GM23338 (cell line): ENCODE data around the gene SPOCK2. TPM values are rescaled to one million over a fixed set of nuclear protein-coding genes. Genes with fewer than 3 reads are reported as not detected.

Experiments used
- ATAC-seq: fragments of 200-7000 bp; cut with Tn5 transposase; 3 replicates; pipeline ENCODE4 v1.9.1; 2020
- DNase-seq: peaks from one replicate; pipeline ENCODE4 v3.0.0-alpha.2; 2015; ENCODE audit warnings: low spot score
- H2AFZ ChIP-seq: fragments of 200-600 bp; sonication (generic); 2 replicates; pipeline ENCODE4 v1.8.0; 2016; ENCODE audit warnings: antibody characterized with exemption, mild to moderate bottlenecking, moderate library complexity
- H3F3A ChIP-seq: fragments of 200-600 bp; sonication (generic); replicated peaks from 2 replicates; pipeline ENCODE4 v1.8.0; 2017; ENCODE audit warnings: antibody characterized with exemption, mixed run types, low read depth
- H3K27ac ChIP-seq: fragments of 200-600 bp; sonication (generic); 2 replicates; pipeline ENCODE4 v1.6.1; 2016; ENCODE audit warnings: low read depth
- H3K27me3 ChIP-seq: fragments of 200-600 bp; sonication (generic); 2 replicates; pipeline ENCODE4 v1.8.0; 2016; ENCODE audit warnings: mild to moderate bottlenecking, mixed run types, moderate library complexity; ENCODE audit not compliant: insufficient read depth
- H3K36me3 ChIP-seq: fragments of 200-600 bp; sonication (generic); 2 replicates; pipeline ENCODE4 v1.8.0; 2016; ENCODE audit warnings: mild to moderate bottlenecking; ENCODE audit not compliant: insufficient read depth
- H3K4me1 ChIP-seq: fragments of 200-600 bp; sonication (generic); 2 replicates; pipeline ENCODE4 v1.8.0; 2016; ENCODE audit warnings: mild to moderate bottlenecking, moderate library complexity; ENCODE audit not compliant: insufficient read depth
- H3K4me2 ChIP-seq: fragments of 200-600 bp; sonication (generic); 2 replicates; pipeline ENCODE4 v1.7.1; 2017; ENCODE audit warnings: mixed run types
- H3K4me3 ChIP-seq: fragments of 200-600 bp; sonication (generic); 2 replicates; pipeline ENCODE4 v1.6.1; 2016; ENCODE audit warnings: mixed run types
- H3K79me2 ChIP-seq: fragments of 200-600 bp; sonication (generic); replicated peaks from 2 replicates; pipeline ENCODE4 v1.8.0; 2017; ENCODE audit warnings: mild to moderate bottlenecking; ENCODE audit not compliant: insufficient read depth
- H3K9me2 ChIP-seq: fragments of 200-600 bp; sonication (generic); 2 replicates; pipeline ENCODE4 v1.8.0; 2017; ENCODE audit not compliant: insufficient read depth
- H4K20me1 ChIP-seq: fragments of 200-600 bp; sonication (generic); replicated peaks from 2 replicates; pipeline ENCODE4 v1.8.0; 2017; ENCODE audit warnings: mild to moderate bottlenecking; ENCODE audit not compliant: insufficient read depth
- H3K27ac Mint-ChIP-seq: 2 replicates; pipeline ENCODE4 v1.8.0; 2020; ENCODE audit warnings: inconsistent platforms, mild to moderate bottlenecking, moderate library complexity, mixed read lengths
- H3K27me3 Mint-ChIP-seq: 3 replicates; pipeline ENCODE4 v1.8.0; 2022; ENCODE audit warnings: low read depth, mild to moderate bottlenecking, moderate library complexity, mixed read lengths, inconsistent platforms; ENCODE audit not compliant: insufficient read depth, poor library complexity
- H3K36me3 Mint-ChIP-seq: 3 replicates; pipeline ENCODE4 v1.8.0; 2021; ENCODE audit warnings: low read depth, mild to moderate bottlenecking, inconsistent platforms, moderate library complexity, mixed read lengths
- H3K4me1 Mint-ChIP-seq: 3 replicates; pipeline ENCODE4 v1.8.0; 2020; ENCODE audit warnings: mild to moderate bottlenecking, inconsistent platforms, mixed read lengths
- H3K4me3 Mint-ChIP-seq: 3 replicates; pipeline ENCODE4 v1.8.0; 2021; ENCODE audit warnings: moderate library complexity, mild to moderate bottlenecking, inconsistent platforms, mixed read lengths
- H3K9me3 Mint-ChIP-seq: 3 replicates; pipeline ENCODE4 v1.8.0; 2020; ENCODE audit warnings: moderate library complexity, mild to moderate bottlenecking, inconsistent platforms, mixed read lengths
- CREB1 ChIP-seq: fragments of 250-450 bp; sonication (Bioruptor Pico); IDR thresholded peaks from 2 replicates; pipeline ENCODE4 v1.5.0; 2020; ENCODE audit warnings: low read depth, mild to moderate bottlenecking, moderate library complexity
- CTCF ChIP-seq, 2 experiments: fragments of 200-600 bp in 1 of 2; sonication (generic) in 1 of 2; conservative IDR thresholded peaks; 2 replicates each; pipeline versions ENCODE4 v1.5.1 to v1.6.1; 2016 to 2017; ENCODE audit warnings: antibody characterized with exemption in 2 of 2, low read depth in 2 of 2, mild to moderate bottlenecking in 2 of 2, moderate library complexity in 1 of 2
- ETS1 ChIP-seq: IDR thresholded peaks from 2 replicates; pipeline ENCODE4 v1.6.1; 2016; ENCODE audit warnings: antibody characterized with exemption
- EZH2 ChIP-seq: fragments of 200-600 bp; sonication (generic); IDR thresholded peaks from one replicate; pipeline ENCODE4 v1.8.0; 2017; ENCODE audit warnings: antibody characterized with exemption, mild to moderate bottlenecking, low read depth; ENCODE audit not compliant: unreplicated experiment
- EZH2phosphoT487 ChIP-seq: fragments of 200-600 bp; sonication (generic); IDR thresholded peaks from one replicate; pipeline ENCODE4 v1.8.1; 2018; ENCODE audit warnings: antibody characterized with exemption; ENCODE audit not compliant: unreplicated experiment
- JUNB ChIP-seq: IDR thresholded peaks from one replicate; pipeline ENCODE4 v1.6.1; 2016; ENCODE audit warnings: antibody characterized with exemption; ENCODE audit not compliant: unreplicated experiment
- NANOG ChIP-seq: IDR thresholded peaks from 2 replicates; pipeline ENCODE4 v1.6.1; 2016; ENCODE audit warnings: antibody characterized with exemption, borderline replicate concordance
- POLR2AphosphoS5 ChIP-seq: IDR thresholded peaks from 2 replicates; pipeline ENCODE4 v1.6.1; 2016; ENCODE audit warnings: antibody characterized with exemption, low read depth
- REST ChIP-seq: IDR thresholded peaks from one replicate; pipeline ENCODE4 v1.6.1; 2018; ENCODE audit warnings: antibody characterized with exemption; ENCODE audit not compliant: unreplicated experiment
- STAT1 ChIP-seq: IDR thresholded peaks from one replicate; pipeline ENCODE4 v1.6.1; 2016; ENCODE audit warnings: antibody characterized with exemption; ENCODE audit not compliant: unreplicated experiment
- ZNF114 ChIP-seq: fragments of 250-450 bp; sonication (Bioruptor Pico); IDR thresholded peaks from 2 replicates; pipeline ENCODE4 v1.5.0; 2020; ENCODE audit warnings: mild to moderate bottlenecking, moderate library complexity
- ZNF331 ChIP-seq: fragments of 250-450 bp; sonication (Bioruptor Pico); IDR thresholded peaks from 2 replicates; pipeline ENCODE4 v1.5.0; 2020; ENCODE audit warnings: low read depth, mild to moderate bottlenecking, moderate library complexity
- ZNF462 ChIP-seq: fragments of 250-450 bp; sonication (Bioruptor Pico); IDR thresholded peaks from 2 replicates; pipeline ENCODE4 v1.5.0; 2020; ENCODE audit warnings: mild to moderate bottlenecking, moderate library complexity
- polyA plus RNA-seq: library from polyadenylated mRNA; unstranded; fragments of >200 nt; fragmentation: Nextera tagmentation; extraction: Ambion mirVana; gene quantifications from 2 replicates; pipeline ENCODE4 v1.2.1, GENCODE V29; 2016
- total RNA-seq: library from RNA; depleted of rRNA; stranded (reverse); fragments of >200 nt; shearing (Covaris generic); gene quantifications from 2 replicates; pipeline ENCODE4 v1.2.3, GENCODE V29; 2014

SPOCK2 gene
- total and polyA plus RNA-seq, 2 experiments from 2014 or later: 1.3 to 3.6 TPM

- ATAC-seq: no peak
- no peaks in the 10 kb centered on the region for H4K20me1 ChIP-seq
Observed at GRCh38 chr10:72106896-72107295, 18.5 kb upstream of the SPOCK2 start.

More at GRCh38 chr10:72106896-72107295, 18.5 kb upstream of the SPOCK2 start:
- Histone ChIP-seq H3K27ac (no peak overlapping the region), H3K79me2 (no peaks in the 10 kb centered on the region), H3K4me2 (no peak overlapping the region), H3K4me1 (no peaks in the 10 kb centered on the region), H2AFZ (no peak overlapping the region), H3K9me2 (no peaks in the 10 kb centered on the region), H3F3A (no peaks in the 10 kb centered on the region), H3K27me3 (no peaks in the 10 kb centered on the region), H3K4me3 (no peak overlapping the region), H3K36me3 (no peaks in the 10 kb centered on the region)
- no peak overlapping the region for H3K4me3 Mint-ChIP-seq
- H3K27ac Mint-ChIP-seq: no peak overlapping the region
- 0 out of 3 replicates have a peak, but pooled peaks cover 7% of the 10 kb centered on the region for H3K36me3 Mint-ChIP-seq
- TF ChIP-seq NANOG: no peak
- TF ChIP-seq CREB1: no peak
- TF ChIP-seq POLR2AphosphoS5: no peak
- no peak for TF ChIP-seq EZH2
- no peak for TF ChIP-seq EZH2phosphoT487
- no peak for TF ChIP-seq JUNB
- TF ChIP-seq CTCF (conservative IDR thresholded peaks at IDR 0.05; ENCODE audit: low read depth in 2 of 2): no peak
- TF ChIP-seq REST: no peak
- no peak for TF ChIP-seq ZNF331 (CRISPR knock-in tag)
- no peak for TF ChIP-seq ZNF462 (CRISPR knock-in tag)
- no peak for TF ChIP-seq ZNF114 (CRISPR knock-in tag)
- TF ChIP-seq ETS1: no peak
- no peak for TF ChIP-seq STAT1
- peaks cover 2% of the 10 kb centered on the region; the same call in 1 of the 3 replicates for H3K4me1 Mint-ChIP-seq
- DNase-seq: no peak
- no peaks in the 10 kb centered on the region for H3K27me3 Mint-ChIP-seq
- H3K9me3 Mint-ChIP-seq: no peaks in the 10 kb centered on the region
